ENCODE data around the gene UBE2E3.

UBE2E3 gene

GRCh38 chr2:180970016-180970415 lies 10.4 kb upstream of the UBE2E3 start:
- DNase-seq (ENCODE audit: low spot score) = no peak
- TF ChIP-seq CTCF (conservative IDR thresholded peaks at IDR 0.05; ENCODE audit: low read depth) = no peak
- H3K27ac ChIP-seq = no peak overlapping the region
- ChIA-PET CTCF (interaction anchor here (0.7 to 1.1 kb wide), 2 partner anchors 10 to 497 kb away, joined by 3 read pairs; partner anchors contain the start of gene UBE2E3), POLR2A (ENCODE audit: low non-redundant PET) (no interaction called here)

GRCh38 chr2:180971811-180972210 lies 8.6 kb upstream of the UBE2E3 start:
- POLR2A ChIA-PET (ENCODE audit: low non-redundant PET) = no interaction called here

GRCh38 chr2:180975585-180975984 lies 4.8 kb upstream of the UBE2E3 start:
- DNase-seq (ENCODE audit: low spot score) = no peak
- CTCF ChIA-PET = no interaction called here
- POLR2A ChIA-PET (ENCODE audit: low non-redundant PET) = no interaction called here
- no peak overlapping the region for H3K27ac ChIP-seq
- TF ChIP-seq CTCF (conservative IDR thresholded peaks at IDR 0.05; ENCODE audit: low read depth) = no peak

More at GRCh38 chr2:180971811-180972210, 8.6 kb upstream of the UBE2E3 start:
- H3K27ac ChIP-seq = no peak overlapping the region
- DNase-seq (ENCODE audit: low spot score) = no peak
- TF ChIP-seq CTCF (conservative IDR thresholded peaks at IDR 0.05; ENCODE audit: low read depth) = no peak
- CTCF ChIA-PET = no interaction called here

- H3K27ac ChIP-seq = no peak overlapping the region
- no peak for DNase-seq (ENCODE audit: low spot score)
- POLR2A ChIA-PET (ENCODE audit: low non-redundant PET) = interaction anchor here (1.4 kb wide), 1 partner anchor 301 kb away, joined by 3 read pairs; no protein-coding TSS in a partner anchor
- TF ChIP-seq CTCF (conservative IDR thresholded peaks at IDR 0.05; ENCODE audit: low read depth) = no peak
- CTCF ChIA-PET = interaction anchor here (0.5 to 0.9 kb wide), 2 partner anchors 47 to 80 kb away, joined by 3 to 4 read pairs; no protein-coding TSS in a partner anchor
These were observed 1.3 kb upstream of the UBE2E3 start for GRCh38 chr2:180978903-180979748.

- CTCF ChIA-PET = interaction anchor here (0.5 to 1.0 kb wide), 3 partner anchors 10 to 856 kb away, joined by 3 to 4 read pairs (median 3); no protein-coding TSS in a partner anchor
- peak overlapping the region; percentile 86 for H3K27ac ChIP-seq
- DNase-seq (ENCODE audit: low spot score) = no peak
These were observed 678 bp upstream of the UBE2E3 start for GRCh38 chr2:180979749-180980105.

More at GRCh38 chr2:180979749-180980105, 678 bp upstream of the UBE2E3 start:
- POLR2A ChIA-PET (ENCODE audit: low non-redundant PET) = interaction anchor here (1.4 kb wide), 1 partner anchor 302 kb away, joined by 3 read pairs; no protein-coding TSS in a partner anchor
- no peak for TF ChIP-seq CTCF (conservative IDR thresholded peaks at IDR 0.05; ENCODE audit: low read depth)

Data from RWPE1 (cell line).